HCT116 (cell line): Measurements from ENCODE around the gene EYA2. TPM values are rescaled to one million over a fixed set of nuclear protein-coding genes. Genes with fewer than 3 reads are reported as not detected.

Source experiments
- ATAC-seq: fragments of 200-7000 bp; cut with Tn5 transposase; 2 replicates; pipeline ENCODE4 v1.9.1; 2020; ENCODE audit warnings: mild to moderate bottlenecking, moderate library complexity
- BruUV-seq: library from RNA; stranded (reverse); fragments of 400-500 nt; replicated peaks from 2 replicates; lab custom pipeline; 2021; lab: Mats Ljungman, UMichigan
- CTCF ChIA-PET: fragments of 300-600 bp; sonication (Branson Sonifier 250); formaldehyde crosslinking; loops from one replicate; lab custom pipeline; 2021; ENCODE audit warnings: antibody characterized with exemption; lab: Charles Lee
- POLR2A ChIA-PET: fragments of 300-600, 350-600 bp; sonication (Branson Sonifier 250); formaldehyde crosslinking; loops from one replicate; lab custom pipeline; 2021; ENCODE audit warnings: antibody characterized with exemption; lab: Charles Lee
- RAD21 ChIA-PET, 2 experiments: fragments of 300-600 bp; sonication (Branson Sonifier 250); formaldehyde crosslinking; loops; one replicate each; lab custom pipeline; 2023; ENCODE audit warnings: low total read pairs in 2 of 2; ENCODE audit not compliant: uncharacterized antibody in 2 of 2, unreplicated experiment in 2 of 2, low non-redundant PET in 1 of 2; lab: Charles Lee
- DNase-seq: peaks from one replicate; pipeline ENCODE4 v3.0.0-alpha.2; 2010; ENCODE audit warnings: low read depth, low spot score
- H2AFZ ChIP-seq: fragments of 200-600 bp; shearing (Covaris generic), sonication (generic); 2 replicates; pipeline ENCODE4 v1.6.1; 2017; ENCODE audit warnings: low read depth, mixed run types, mixed read lengths, antibody characterized with exemption, low read length; ENCODE audit not compliant: poor library complexity, severe bottlenecking
- H3K27ac ChIP-seq: 2 replicates; pipeline ENCODE4 v1.5.1; 2012; ENCODE audit warnings: low read depth, low read length
- H3K27me3 ChIP-seq: fragments of 200-600 bp; sonication (generic); 2 replicates; pipeline ENCODE4 v1.6.1; 2016; ENCODE audit warnings: mixed run types, low read length, mixed read lengths; ENCODE audit not compliant: insufficient read depth
- H3K36me3 ChIP-seq, 2 experiments: fragments of 200-500 bp in 1 of 2; fragments of 200-600 bp in 1 of 2; sonication (Bioruptor generic) in 1 of 2; sonication (generic) in 1 of 2; 2 replicates each; pipeline versions ENCODE4 v1.5.1 to v1.6.1; 2014 to 2016; ENCODE audit warnings: low read length in 2 of 2, inconsistent platforms in 1 of 2, mixed read lengths in 1 of 2, mixed run types in 1 of 2; ENCODE audit not compliant: insufficient read depth in 2 of 2, control insufficient read depth in 1 of 2
- H3K4me1 ChIP-seq, 2 experiments: fragments of 200-600 bp in 1 of 2; sonication (generic) in 1 of 2; 2 replicates each; pipeline versions ENCODE4 v1.5.1 to v1.6.1; 2012 to 2017; ENCODE audit warnings: low read length in 2 of 2, inconsistent platforms in 1 of 2, mild to moderate bottlenecking in 1 of 2, mixed read lengths in 1 of 2, mixed run types in 1 of 2, moderate library complexity in 1 of 2; ENCODE audit not compliant: insufficient read depth in 2 of 2, control insufficient read depth in 1 of 2
- H3K4me2 ChIP-seq: fragments of 200-600 bp; sonication (generic); 2 replicates; pipeline ENCODE4 v1.6.1; 2017; ENCODE audit warnings: mixed run types, low read length, mixed read lengths
- H3K4me3 ChIP-seq, 2 experiments: fragments of 200-600 bp in 1 of 2; sonication (generic) in 1 of 2; replicated peaks in 1 of 2; 2 replicates each; pipeline ENCODE4 v1.5.1; 2011 to 2016; ENCODE audit warnings: low read length in 2 of 2, control low read depth in 1 of 2, low read depth in 1 of 2, mild to moderate bottlenecking in 1 of 2, mixed read lengths in 1 of 2, mixed run types in 1 of 2
- H3K79me2 ChIP-seq: fragments of 200-600 bp; sonication (generic); 2 replicates; pipeline ENCODE4 v1.6.1; 2017; ENCODE audit warnings: mild to moderate bottlenecking, mixed run types, low read length, moderate library complexity, mixed read lengths; ENCODE audit not compliant: insufficient read depth
- H3K9ac ChIP-seq: fragments of 200-600 bp; sonication (generic); 2 replicates; pipeline ENCODE4 v1.6.1; 2016; ENCODE audit warnings: low read length, mixed read lengths
- H3K9me2 ChIP-seq: fragments of 200-600 bp; sonication (generic), shearing (Covaris generic); 2 replicates; pipeline ENCODE4 v1.6.1; 2017; ENCODE audit warnings: mixed run types, mild to moderate bottlenecking, moderate library complexity; ENCODE audit not compliant: insufficient read depth
- H3K9me3 ChIP-seq, 2 experiments: fragments of 200-500 bp in 1 of 2; fragments of 200-600 bp in 1 of 2; sonication (Bioruptor generic) in 1 of 2; sonication (generic) in 1 of 2; 2 replicates each; pipeline ENCODE4 v1.6.1; 2014 to 2017; ENCODE audit warnings: low read length in 2 of 2, mixed read lengths in 2 of 2, inconsistent platforms in 1 of 2, low read depth in 1 of 2, mild to moderate bottlenecking in 1 of 2, mixed run types in 1 of 2, moderate library complexity in 1 of 2; ENCODE audit not compliant: control insufficient read depth in 1 of 2, insufficient read depth in 1 of 2
- H4K20me1 ChIP-seq: fragments of 200-600 bp; sonication (generic), shearing (Covaris generic); 2 replicates; pipeline ENCODE4 v1.6.1; 2017; ENCODE audit warnings: mixed run types, mild to moderate bottlenecking, moderate library complexity; ENCODE audit not compliant: insufficient read depth
- CBX3 ChIP-seq: IDR thresholded peaks from 2 replicates; pipeline ENCODE4 v1.6.1; 2012; ENCODE audit warnings: low read depth
- CEBPB ChIP-seq: IDR thresholded peaks from 2 replicates; pipeline ENCODE4 v1.6.1; 2012; ENCODE audit warnings: low read depth
- ELF1 ChIP-seq: IDR thresholded peaks from 2 replicates; pipeline ENCODE4 v1.6.1; 2012; ENCODE audit warnings: low read depth, borderline replicate concordance
- FOSL1 ChIP-seq: IDR thresholded peaks from 2 replicates; pipeline ENCODE4 v1.6.1; 2012; ENCODE audit warnings: low read depth
- JUND ChIP-seq: IDR thresholded peaks from 2 replicates; pipeline ENCODE4 v1.6.1; 2012
- POLR2A ChIP-seq: IDR thresholded peaks from 2 replicates; pipeline ENCODE4 v1.7.0; 2011; ENCODE audit warnings: borderline replicate concordance; ENCODE audit not compliant: insufficient read depth, insufficient read length; ENCODE audit errors: extremely low read depth
- POLR2AphosphoS5 ChIP-seq: IDR thresholded peaks from 2 replicates; pipeline ENCODE4 v1.6.1; 2011; ENCODE audit warnings: mild to moderate bottlenecking, low read depth, low read length, moderate library complexity
- RAD21 ChIP-seq: IDR thresholded peaks from 2 replicates; pipeline ENCODE4 v1.6.1; 2012; ENCODE audit warnings: low read depth, mild to moderate bottlenecking
- SIN3A ChIP-seq: IDR thresholded peaks from 2 replicates; pipeline ENCODE4 v1.6.1; 2012; ENCODE audit warnings: low read depth
- SRF ChIP-seq: IDR thresholded peaks from 2 replicates; pipeline ENCODE4 v1.6.1; 2012; ENCODE audit warnings: low read depth
- TCF7L2 ChIP-seq: IDR thresholded peaks from 2 replicates; pipeline ENCODE4 v1.7.0; 2011; ENCODE audit warnings: borderline replicate concordance, inconsistent platforms; ENCODE audit not compliant: insufficient read depth, insufficient read length; ENCODE audit errors: extremely low read depth
- ZBTB33 ChIP-seq: IDR thresholded peaks from 2 replicates; pipeline ENCODE4 v1.6.1; 2011; ENCODE audit warnings: mild to moderate bottlenecking, low read length, moderate library complexity; ENCODE audit not compliant: insufficient replicate concordance; ENCODE audit errors: extremely low read depth
- ZFX ChIP-seq: fragments of 450-650 bp; IDR thresholded peaks from 2 replicates; pipeline ENCODE4 v1.6.1; 2017
- intact Hi-C: fragments of 100-400 bp; cut with micrococcal nuclease; formaldehyde crosslinking; loops from 2 replicates; pipeline ENCODE4 v1.10.0; 2022
- total RNA-seq: library from RNA; stranded (reverse); gene quantifications from one replicate; pipeline ENCODE4 v1.2.1, GENCODE V29; 2021; ENCODE audit not compliant: unreplicated experiment
- TF ChIP-seq, protein P1 (sequence below): IDR thresholded peaks from 2 replicates; pipeline ENCODE4 v1.6.1; 2012
- TF ChIP-seq, protein P2 (sequence below): IDR thresholded peaks from 2 replicates; pipeline ENCODE4 v1.6.1; 2012; ENCODE audit warnings: low read depth

Gene EYA2
- total RNA-seq, 1 experiment from 2014 or later: not detected

- BruUV-seq: no TSS peak
- no peak for DNase-seq
- no peaks in the 10 kb centered on the region for H3K79me2 ChIP-seq
- H3K4me3 ChIP-seq: no peak overlapping the region
- H3K9me3 ChIP-seq: peaks cover 0 to 9% of the 10 kb centered on the region in 2 experiments; a peak in 1 of 4 replicates
- H3K9me2 ChIP-seq: no peaks in the 10 kb centered on the region
- intact Hi-C loops: no loop called here
- no peak overlapping the region for H3K9ac ChIP-seq
- no peaks in the 10 kb centered on the region for H3K4me1 ChIP-seq
- ChIA-PET RAD21 (no interaction called here), POLR2A (no interaction called here), CTCF (no interaction called here)
- no peak overlapping the region for H3K27ac ChIP-seq
- no peaks in the 10 kb centered on the region for H3K36me3 ChIP-seq
- H4K20me1 ChIP-seq: no peaks in the 10 kb centered on the region
- no peak for ATAC-seq
- no peak overlapping the region for H3K4me2 ChIP-seq
- no peak overlapping the region for H2AFZ ChIP-seq
- no peak for TF ChIP-seq RAD21
- TF ChIP-seq SRF: no peak
- no peak for TF ChIP-seq CEBPB
- no peak for TF ChIP-seq SIN3A
- TF ChIP-seq ELF1: no peak
- no peak for TF ChIP-seq JUND
- TF ChIP-seq POLR2A: no peak
- TF ChIP-seq, protein P1, sequence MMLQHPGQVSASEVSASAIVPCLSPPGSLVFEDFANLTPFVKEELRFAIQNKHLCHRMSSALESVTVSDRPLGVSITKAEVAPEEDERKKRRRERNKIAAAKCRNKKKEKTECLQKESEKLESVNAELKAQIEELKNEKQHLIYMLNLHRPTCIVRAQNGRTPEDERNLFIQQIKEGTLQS: no peak
- TF ChIP-seq CBX3: no peak
- TF ChIP-seq, protein P2, sequence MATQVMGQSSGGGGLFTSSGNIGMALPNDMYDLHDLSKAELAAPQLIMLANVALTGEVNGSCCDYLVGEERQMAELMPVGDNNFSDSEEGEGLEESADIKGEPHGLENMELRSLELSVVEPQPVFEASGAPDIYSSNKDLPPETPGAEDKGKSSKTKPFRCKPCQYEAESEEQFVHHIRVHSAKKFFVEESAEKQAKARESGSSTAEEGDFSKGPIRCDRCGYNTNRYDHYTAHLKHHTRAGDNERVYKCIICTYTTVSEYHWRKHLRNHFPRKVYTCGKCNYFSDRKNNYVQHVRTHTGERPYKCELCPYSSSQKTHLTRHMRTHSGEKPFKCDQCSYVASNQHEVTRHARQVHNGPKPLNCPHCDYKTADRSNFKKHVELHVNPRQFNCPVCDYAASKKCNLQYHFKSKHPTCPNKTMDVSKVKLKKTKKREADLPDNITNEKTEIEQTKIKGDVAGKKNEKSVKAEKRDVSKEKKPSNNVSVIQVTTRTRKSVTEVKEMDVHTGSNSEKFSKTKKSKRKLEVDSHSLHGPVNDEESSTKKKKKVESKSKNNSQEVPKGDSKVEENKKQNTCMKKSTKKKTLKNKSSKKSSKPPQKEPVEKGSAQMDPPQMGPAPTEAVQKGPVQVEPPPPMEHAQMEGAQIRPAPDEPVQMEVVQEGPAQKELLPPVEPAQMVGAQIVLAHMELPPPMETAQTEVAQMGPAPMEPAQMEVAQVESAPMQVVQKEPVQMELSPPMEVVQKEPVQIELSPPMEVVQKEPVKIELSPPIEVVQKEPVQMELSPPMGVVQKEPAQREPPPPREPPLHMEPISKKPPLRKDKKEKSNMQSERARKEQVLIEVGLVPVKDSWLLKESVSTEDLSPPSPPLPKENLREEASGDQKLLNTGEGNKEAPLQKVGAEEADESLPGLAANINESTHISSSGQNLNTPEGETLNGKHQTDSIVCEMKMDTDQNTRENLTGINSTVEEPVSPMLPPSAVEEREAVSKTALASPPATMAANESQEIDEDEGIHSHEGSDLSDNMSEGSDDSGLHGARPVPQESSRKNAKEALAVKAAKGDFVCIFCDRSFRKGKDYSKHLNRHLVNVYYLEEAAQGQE: no peak
- TF ChIP-seq TCF7L2: no peak
- no peak for TF ChIP-seq ZBTB33
- no peak for TF ChIP-seq FOSL1
- TF ChIP-seq ZFX: no peak
- TF ChIP-seq POLR2AphosphoS5: no peak
- H3K27me3 ChIP-seq: no peaks in the 10 kb centered on the region
These were observed 137.2 kb downstream of the EYA2 start for GRCh38 chr20:47031821-47032220.
